Endothelial cell (in vitro differentiated cells): ENCODE data around the gene UBE2Q1. TPM values are rescaled to one million over a fixed set of nuclear protein-coding genes. Genes with fewer than 3 reads are reported as not detected.

Experiments
- DNase-seq: peaks from one replicate; pipeline ENCODE4 v3.0.0; 2021; ENCODE audit warnings: low spot score
- H3K27ac Mint-ChIP-seq: one replicate; pipeline ENCODE4 v1.8.0; 2021; ENCODE audit warnings: mixed read lengths, inconsistent platforms; ENCODE audit not compliant: unreplicated experiment
- H3K27me3 Mint-ChIP-seq: one replicate; pipeline ENCODE4 v1.8.0; 2021; ENCODE audit warnings: mild to moderate bottlenecking, moderate library complexity, mixed read lengths, inconsistent platforms; ENCODE audit not compliant: unreplicated experiment
- H3K36me3 Mint-ChIP-seq: one replicate; pipeline ENCODE4 v1.8.0; 2021; ENCODE audit warnings: mild to moderate bottlenecking, low read depth, mixed read lengths, inconsistent platforms; ENCODE audit not compliant: unreplicated experiment
- H3K4me1 Mint-ChIP-seq: one replicate; pipeline ENCODE4 v1.8.0; 2021; ENCODE audit warnings: mild to moderate bottlenecking, mixed read lengths, inconsistent platforms; ENCODE audit not compliant: unreplicated experiment
- H3K4me3 Mint-ChIP-seq: one replicate; pipeline ENCODE4 v1.8.0; 2021; ENCODE audit warnings: mild to moderate bottlenecking, mixed read lengths, inconsistent platforms; ENCODE audit not compliant: unreplicated experiment
- H3K9me3 Mint-ChIP-seq: one replicate; pipeline ENCODE4 v1.8.0; 2021; ENCODE audit warnings: mixed read lengths, inconsistent platforms; ENCODE audit not compliant: unreplicated experiment
- total RNA-seq: library from RNA; stranded (reverse); fragmentation: NEBNext Ultra II Directional; extraction: Animal tissue kit (Norgen Biotek cat#: 25700); gene quantifications from one replicate; pipeline ENCODE4 v1.2.1, GENCODE V29; 2021; ENCODE audit not compliant: unreplicated experiment
- TF ChIP-seq, protein P1 (sequence below): fragments of 200-600 bp; sonication (generic); IDR thresholded peaks from one replicate; pipeline ENCODE4 v1.5.0; 2021; ENCODE audit warnings: antibody characterized with exemption; ENCODE audit not compliant: unreplicated experiment

The UBE2Q1 gene
- total RNA-seq, 1 donor from 2014 or later = 73.9 TPM

- Mint-ChIP-seq H3K4me1 (peaks cover 26% of the 10 kb centered on the region), H3K27me3 (no peaks in the 10 kb centered on the region), H3K27ac (no peak overlapping the region), H3K36me3 (peaks cover 41% of the 10 kb centered on the region), H3K9me3 (no peaks in the 10 kb centered on the region), H3K4me3 (no peak overlapping the region)
- TF ChIP-seq, protein P1, sequence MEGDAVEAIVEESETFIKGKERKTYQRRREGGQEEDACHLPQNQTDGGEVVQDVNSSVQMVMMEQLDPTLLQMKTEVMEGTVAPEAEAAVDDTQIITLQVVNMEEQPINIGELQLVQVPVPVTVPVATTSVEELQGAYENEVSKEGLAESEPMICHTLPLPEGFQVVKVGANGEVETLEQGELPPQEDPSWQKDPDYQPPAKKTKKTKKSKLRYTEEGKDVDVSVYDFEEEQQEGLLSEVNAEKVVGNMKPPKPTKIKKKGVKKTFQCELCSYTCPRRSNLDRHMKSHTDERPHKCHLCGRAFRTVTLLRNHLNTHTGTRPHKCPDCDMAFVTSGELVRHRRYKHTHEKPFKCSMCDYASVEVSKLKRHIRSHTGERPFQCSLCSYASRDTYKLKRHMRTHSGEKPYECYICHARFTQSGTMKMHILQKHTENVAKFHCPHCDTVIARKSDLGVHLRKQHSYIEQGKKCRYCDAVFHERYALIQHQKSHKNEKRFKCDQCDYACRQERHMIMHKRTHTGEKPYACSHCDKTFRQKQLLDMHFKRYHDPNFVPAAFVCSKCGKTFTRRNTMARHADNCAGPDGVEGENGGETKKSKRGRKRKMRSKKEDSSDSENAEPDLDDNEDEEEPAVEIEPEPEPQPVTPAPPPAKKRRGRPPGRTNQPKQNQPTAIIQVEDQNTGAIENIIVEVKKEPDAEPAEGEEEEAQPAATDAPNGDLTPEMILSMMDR = no peak
- DNase-seq = no peak
Observed at GRCh38 chr1:154527192-154527591, 31.3 kb downstream of the UBE2Q1 start.

- H3K27ac Mint-ChIP-seq = peak overlapping the region; percentile 88
- H3K9me3 Mint-ChIP-seq = no peaks in the 10 kb centered on the region
- H3K36me3 Mint-ChIP-seq = peaks cover 43% of the 10 kb centered on the region
- no peak for DNase-seq
- TF ChIP-seq, protein P1 = no peak
- peak overlapping the region; percentile 70 for H3K4me3 Mint-ChIP-seq
- H3K27me3 Mint-ChIP-seq = no peaks in the 10 kb centered on the region
- H3K4me1 Mint-ChIP-seq = peaks cover 47% of the 10 kb centered on the region
Observed at GRCh38 chr1:154524881-154525280, 33.6 kb downstream of the UBE2Q1 start.

GRCh38 chr1:154521695-154522094 lies 36.8 kb downstream of the UBE2Q1 start:
- Mint-ChIP-seq H3K27me3 (no peaks in the 10 kb centered on the region), H3K27ac (no peak overlapping the region), H3K4me1 (peaks cover 51% of the 10 kb centered on the region), H3K4me3 (no peak overlapping the region), H3K36me3 (peaks cover 42% of the 10 kb centered on the region), H3K9me3 (no peaks in the 10 kb centered on the region)
- TF ChIP-seq, protein P1 = no peak
- DNase-seq = no peak

- DNase-seq = no peak
- peaks cover 4% of the 10 kb centered on the region for H3K27me3 Mint-ChIP-seq
- no peak overlapping the region for H3K4me3 Mint-ChIP-seq
- TF ChIP-seq, protein P1 = no peak
- H3K4me1 Mint-ChIP-seq = peaks cover 50% of the 10 kb centered on the region
- H3K27ac Mint-ChIP-seq = no peak overlapping the region
- peaks cover 53% of the 10 kb centered on the region for H3K36me3 Mint-ChIP-seq
- no peaks in the 10 kb centered on the region for H3K9me3 Mint-ChIP-seq
Observed at GRCh38 chr1:154520333-154520732, 38.1 kb downstream of the UBE2Q1 start.

- H3K4me3 Mint-ChIP-seq = peak overlapping the region; percentile 10
- no peak overlapping the region for H3K27ac Mint-ChIP-seq
- no peak for DNase-seq
- H3K9me3 Mint-ChIP-seq = no peaks in the 10 kb centered on the region
- TF ChIP-seq, protein P1 = no peak
- H3K36me3 Mint-ChIP-seq = peaks cover 51% of the 10 kb centered on the region
- H3K27me3 Mint-ChIP-seq = peaks cover 4% of the 10 kb centered on the region
- H3K4me1 Mint-ChIP-seq = peaks cover 42% of the 10 kb centered on the region
Observed at GRCh38 chr1:154519591-154519991, 38.9 kb downstream of the UBE2Q1 start.
